K562 (cell line): ENCODE data around the gene KIAA0825.

Source experiments
- AFF4 ChIP-seq: sonication (generic); formaldehyde crosslinking; IDR thresholded peaks from 2 replicates; pipeline ENCODE4 v1.8.0; 2023; ENCODE audit warnings: mild to moderate bottlenecking, missing genetic modification reagents
- FOS ChIP-seq: IDR thresholded peaks from 3 replicates; pipeline ENCODE4 v1.6.1; 2011; ENCODE audit not compliant: insufficient read length; ENCODE audit errors: extremely low read depth
- SUPT5H ChIP-seq: fragments of 450-650 bp; IDR thresholded peaks from 2 replicates; pipeline ENCODE4 v1.6.1; 2016
- TARDBP ChIP-seq: fragments of 450-650 bp; IDR thresholded peaks from 2 replicates; pipeline ENCODE4 v1.6.1; 2016
- ZBTB7A ChIP-seq: IDR thresholded peaks from 2 replicates; pipeline ENCODE4 v1.6.1; 2011; ENCODE audit warnings: low read depth, mild to moderate bottlenecking, low read length, moderate library complexity, borderline replicate concordance; ENCODE audit not compliant: control insufficient read depth
- ZNF143 ChIP-seq: sonication (generic); formaldehyde crosslinking; IDR thresholded peaks from 2 replicates; pipeline ENCODE4 v1.9.0; 2022; ENCODE audit warnings: mild to moderate bottlenecking, missing genetic modification reagents
- ZNF79 ChIP-seq: fragments of 250-450 bp; sonication (Bioruptor Pico); IDR thresholded peaks from 2 replicates; pipeline ENCODE4 v1.4.0; 2020; ENCODE audit warnings: low read depth, mild to moderate bottlenecking, moderate library complexity
- TF ChIP-seq, protein P1 (sequence below), 3 experiments: IDR thresholded peaks in 2 of 3; conservative IDR thresholded peaks in 1 of 3; 2 replicates each; pipeline ENCODE4 v1.5.1; 2011 to 2012; ENCODE audit warnings: low read length in 3 of 3, mild to moderate bottlenecking in 3 of 3, control low read depth in 2 of 3, improper control_type of control experiment in 1 of 3, inconsistent platforms in 1 of 3, low read depth in 1 of 3, mixed read lengths in 1 of 3, moderate library complexity in 1 of 3; ENCODE audit not compliant: insufficient read depth in 2 of 3

- TF ChIP-seq ZBTB7A (no peak), TARDBP (no peak), ZNF143 (CRISPR knock-in tag) (no peak), ZNF79 (CRISPR knock-in tag) (no peak), FOS (no peak), AFF4 (no peak), SUPT5H (no peak)
- TF ChIP-seq, protein P1, sequence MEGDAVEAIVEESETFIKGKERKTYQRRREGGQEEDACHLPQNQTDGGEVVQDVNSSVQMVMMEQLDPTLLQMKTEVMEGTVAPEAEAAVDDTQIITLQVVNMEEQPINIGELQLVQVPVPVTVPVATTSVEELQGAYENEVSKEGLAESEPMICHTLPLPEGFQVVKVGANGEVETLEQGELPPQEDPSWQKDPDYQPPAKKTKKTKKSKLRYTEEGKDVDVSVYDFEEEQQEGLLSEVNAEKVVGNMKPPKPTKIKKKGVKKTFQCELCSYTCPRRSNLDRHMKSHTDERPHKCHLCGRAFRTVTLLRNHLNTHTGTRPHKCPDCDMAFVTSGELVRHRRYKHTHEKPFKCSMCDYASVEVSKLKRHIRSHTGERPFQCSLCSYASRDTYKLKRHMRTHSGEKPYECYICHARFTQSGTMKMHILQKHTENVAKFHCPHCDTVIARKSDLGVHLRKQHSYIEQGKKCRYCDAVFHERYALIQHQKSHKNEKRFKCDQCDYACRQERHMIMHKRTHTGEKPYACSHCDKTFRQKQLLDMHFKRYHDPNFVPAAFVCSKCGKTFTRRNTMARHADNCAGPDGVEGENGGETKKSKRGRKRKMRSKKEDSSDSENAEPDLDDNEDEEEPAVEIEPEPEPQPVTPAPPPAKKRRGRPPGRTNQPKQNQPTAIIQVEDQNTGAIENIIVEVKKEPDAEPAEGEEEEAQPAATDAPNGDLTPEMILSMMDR (IDR thresholded peaks at IDR 0.05 in 2 of 3, conservative IDR thresholded peaks at IDR 0.05 in 1 of 3; ENCODE audit: insufficient read depth in 2 of 3, low read depth in 1 of 3, low read length in 3 of 3): no peak
These were observed 43.2 kb downstream of the KIAA0825 start for GRCh38 chr5:94575196-94575595.
